Tibial nerve (tissue), 4 donors: Measurements from ENCODE around the gene NOC2L. TPM values are rescaled to one million over a fixed set of nuclear protein-coding genes. Genes with fewer than 3 reads are reported as not detected.
"Not testable (repeated sequence)": the region's sequence is repeated elsewhere in the genome, so short reads cannot be mapped to it uniquely, and the experiment has no call there.

Experiments used
- DNase-seq, 2 donors: peaks; one replicate each; pipeline ENCODE4 v3.0.0-alpha.2; 2019; ENCODE audit warnings: low spot score in 2 of 2
- H3K27ac ChIP-seq, 4 donors: fragments of 200-600 bp; sonication (generic) in 3 of 4; one replicate each; pipeline ENCODE4 v1.5.1; 2017 to 2019; ENCODE audit warnings: mild to moderate bottlenecking in 1 of 4
- H3K27me3 ChIP-seq, 2 donors: fragments of 200-600 bp; sonication (generic) in 1 of 2; one replicate each; pipeline versions ENCODE4 v1.5.1 to v1.6.0; 2017 to 2019
- H3K36me3 ChIP-seq, 3 donors: fragments of 200-600 bp; sonication (generic); one replicate each; pipeline ENCODE4 v1.5.1; 2018 to 2019
- H3K4me1 ChIP-seq, 4 donors: fragments of 200-600 bp; sonication (generic) in 3 of 4; one replicate each; pipeline ENCODE4 v1.5.1; 2017 to 2019
- H3K4me3 ChIP-seq, 4 donors: fragments of 200-600 bp; sonication (generic) in 3 of 4; one replicate each; pipeline ENCODE4 v1.5.1; 2017 to 2019; ENCODE audit warnings: mild to moderate bottlenecking in 1 of 4, moderate library complexity in 1 of 4
- H3K9me3 ChIP-seq, 4 donors: fragments of 200-600 bp; sonication (generic) in 3 of 4; one replicate each; pipeline ENCODE4 v1.5.1; 2017 to 2019
- EP300 ChIP-seq, 2 donors: sonication (generic); formaldehyde crosslinking; IDR thresholded peaks; one replicate each; pipeline ENCODE4 v1.6.1; 2017; ENCODE audit warnings: antibody characterized with exemption in 2 of 2, mild to moderate bottlenecking in 1 of 2
- POLR2A ChIP-seq, 2 donors: fragments of 450-650 bp; IDR thresholded peaks; one replicate each; pipeline ENCODE4 v1.6.1; 2017; ENCODE audit warnings: antibody characterized with exemption in 2 of 2, mild to moderate bottlenecking in 2 of 2, moderate library complexity in 2 of 2
- WGBS, 2 donors: methylation state at CpG; one replicate each; pipeline ENCODE4 v1.1.5; 2018; 5-methylcytosine and 5-hydroxymethylcytosine counted together
- total RNA-seq, 4 donors: library from RNA; depleted of rRNA; stranded (reverse); fragments of >200 nt; gene quantifications; one replicate each; pipeline ENCODE4 v1.1.0, GENCODE V29; 2016
- TF ChIP-seq, protein P1 (sequence below), 5 experiments: fragments of 200-600 bp in 3 of 5; fragments of 450-650 bp in 2 of 5; sonication (generic) in 3 of 5; IDR thresholded peaks; one replicate each; pipeline ENCODE4 v1.5.1; 2016 to 2019; ENCODE audit warnings: antibody characterized with exemption in 5 of 5, mild to moderate bottlenecking in 3 of 5, moderate library complexity in 2 of 5

Gene NOC2L
- total RNA-seq, 4 donors from 2014 or later = 28.2 to 54.0 (median 46.4) TPM

DNA sequence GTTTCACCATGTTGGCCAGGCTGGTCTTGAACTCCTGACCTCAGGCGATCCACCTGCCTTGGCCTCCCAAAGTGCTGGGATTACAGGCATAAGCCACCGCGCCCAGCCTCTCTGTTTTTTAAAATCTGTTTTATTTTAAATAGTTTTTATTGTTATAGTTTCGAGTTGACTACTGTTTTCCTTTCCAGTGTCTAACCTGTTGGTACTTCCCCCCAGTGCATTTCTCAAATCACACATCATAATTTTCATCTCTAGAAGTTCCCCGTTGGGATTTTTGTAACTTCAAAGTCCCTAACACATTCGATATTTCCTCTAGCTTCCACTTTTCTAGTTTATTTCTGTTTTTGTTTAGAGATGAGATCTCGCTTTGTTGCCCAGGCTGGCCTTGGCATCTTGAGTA, 33.3 kb upstream of the NOC2L start:
- TF ChIP-seq POLR2A (IDR thresholded peaks at IDR 0.05) (no peak), EP300 (IDR thresholded peaks at IDR 0.05) (no peak)
- TF ChIP-seq, protein P1, sequence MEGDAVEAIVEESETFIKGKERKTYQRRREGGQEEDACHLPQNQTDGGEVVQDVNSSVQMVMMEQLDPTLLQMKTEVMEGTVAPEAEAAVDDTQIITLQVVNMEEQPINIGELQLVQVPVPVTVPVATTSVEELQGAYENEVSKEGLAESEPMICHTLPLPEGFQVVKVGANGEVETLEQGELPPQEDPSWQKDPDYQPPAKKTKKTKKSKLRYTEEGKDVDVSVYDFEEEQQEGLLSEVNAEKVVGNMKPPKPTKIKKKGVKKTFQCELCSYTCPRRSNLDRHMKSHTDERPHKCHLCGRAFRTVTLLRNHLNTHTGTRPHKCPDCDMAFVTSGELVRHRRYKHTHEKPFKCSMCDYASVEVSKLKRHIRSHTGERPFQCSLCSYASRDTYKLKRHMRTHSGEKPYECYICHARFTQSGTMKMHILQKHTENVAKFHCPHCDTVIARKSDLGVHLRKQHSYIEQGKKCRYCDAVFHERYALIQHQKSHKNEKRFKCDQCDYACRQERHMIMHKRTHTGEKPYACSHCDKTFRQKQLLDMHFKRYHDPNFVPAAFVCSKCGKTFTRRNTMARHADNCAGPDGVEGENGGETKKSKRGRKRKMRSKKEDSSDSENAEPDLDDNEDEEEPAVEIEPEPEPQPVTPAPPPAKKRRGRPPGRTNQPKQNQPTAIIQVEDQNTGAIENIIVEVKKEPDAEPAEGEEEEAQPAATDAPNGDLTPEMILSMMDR (IDR thresholded peaks at IDR 0.05) = no peak
- Histone ChIP-seq H3K27me3 (peaks cover 0 to 7% of the 10 kb centered on the region in 2 donors), H3K9me3 (peaks cover 0 to 21% (median 0%) of the 10 kb centered on the region in 4 donors), H3K36me3 (no peaks in the 10 kb centered on the region), H3K27ac (no peak overlapping the region), H3K4me1 (peaks cover 0 to 4% (median 0%) of the 10 kb centered on the region in 4 donors), H3K4me3 (no peak overlapping the region)
- no peak for DNase-seq
- WGBS, 2 donors = 92 to 99% methylated on average over 7 of the region's 7 CpGs

DNA sequence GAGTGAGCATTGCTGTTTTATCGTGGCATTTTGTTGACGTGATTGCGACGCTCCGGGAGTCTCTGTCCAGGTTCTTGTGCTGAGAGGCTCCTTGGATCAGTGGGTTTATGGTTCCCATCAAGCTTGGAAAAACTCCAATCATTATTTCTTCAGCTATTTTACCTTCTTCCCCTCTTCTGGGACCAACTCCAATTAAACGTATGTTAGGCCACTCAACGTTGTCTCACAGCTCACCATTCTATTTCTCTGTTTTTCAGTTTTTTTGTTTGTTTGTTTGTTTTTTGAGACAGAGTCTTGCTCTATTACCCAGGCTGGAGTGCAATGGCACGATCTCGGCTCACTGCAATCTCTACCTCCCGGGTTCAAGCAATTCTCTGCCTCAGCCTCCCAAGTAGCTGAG, 32.8 kb upstream of the NOC2L start:
- WGBS, 2 donors = 95 to 96% methylated on average over 10 of the region's 10 CpGs
- H3K27me3 ChIP-seq = peaks cover 0 to 2% of the 10 kb centered on the region in 2 donors
- no peak for DNase-seq
- no peak overlapping the region for H3K4me3 ChIP-seq
- TF ChIP-seq POLR2A (IDR thresholded peaks at IDR 0.05) (no peak), EP300 (IDR thresholded peaks at IDR 0.05) (no peak)
- TF ChIP-seq, protein P1 (IDR thresholded peaks at IDR 0.05) = no peak
- H3K4me1 ChIP-seq = peaks cover 0 to 4% (median 0%) of the 10 kb centered on the region in 4 donors
- H3K27ac ChIP-seq = no peak overlapping the region
- peaks cover 0 to 21% (median 0%) of the 10 kb centered on the region in 4 donors for H3K9me3 ChIP-seq
- no peaks in the 10 kb centered on the region for H3K36me3 ChIP-seq

DNA sequence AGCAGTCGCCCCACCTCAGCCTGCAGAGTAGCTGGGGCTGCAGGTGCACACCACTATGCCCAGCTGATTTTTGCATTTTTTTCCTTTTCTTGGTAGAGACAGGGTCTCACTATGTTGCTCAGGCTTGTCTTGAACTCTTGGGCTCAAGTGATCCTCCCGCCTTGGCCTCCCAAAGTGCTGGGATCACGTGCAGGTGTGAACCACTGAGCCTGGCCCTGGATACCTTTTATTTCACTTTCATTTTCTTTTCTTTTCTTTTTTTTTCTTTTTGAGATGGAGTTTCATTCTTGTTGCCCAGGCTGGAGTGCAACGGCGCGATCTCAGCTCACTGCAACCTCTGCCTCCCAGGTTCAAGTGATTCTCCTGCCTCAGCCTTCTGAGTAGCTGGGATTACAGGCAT, 32.2 kb upstream of the NOC2L start:
- not testable (repeated sequence) for DNase-seq, H3K27me3 ChIP-seq, H3K36me3 ChIP-seq, H3K27ac ChIP-seq, H3K4me1 ChIP-seq, H3K4me3 ChIP-seq
- WGBS, 2 donors = 89 to 93% methylated on average over 6 of the region's 6 CpGs
- H3K9me3 ChIP-seq = peaks cover 0 to 21% (median 0%) of the 10 kb centered on the region in 4 donors

DNA sequence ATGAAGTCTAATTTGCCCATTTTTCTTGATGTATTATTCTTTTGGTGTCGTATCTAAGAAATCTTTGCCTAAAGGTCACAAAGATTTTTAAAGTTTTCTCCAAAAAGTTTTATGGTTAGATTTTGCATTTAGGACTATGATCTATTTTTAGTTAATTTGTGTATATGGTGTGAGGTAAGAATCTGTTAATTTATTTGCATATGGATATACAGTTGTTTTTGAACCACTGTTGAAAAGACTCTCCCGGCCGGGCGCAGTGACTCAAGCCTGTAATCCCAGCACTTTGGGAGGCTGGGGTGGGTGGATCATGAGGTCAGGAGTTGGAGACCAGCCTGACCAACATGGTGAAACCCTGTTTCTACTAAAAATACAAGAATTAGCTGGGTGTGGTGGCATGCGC, 29.0 kb upstream of the NOC2L start:
- not testable (repeated sequence) for H3K27ac ChIP-seq, H3K4me1 ChIP-seq, DNase-seq, H3K4me3 ChIP-seq, H3K36me3 ChIP-seq
- 82 to 85% methylated on average over 5 of the region's 5 CpGs for WGBS, 2 donors
- Histone ChIP-seq H3K27me3 (peaks cover 0 to 12% of the 10 kb centered on the region in 2 donors), H3K9me3 (peaks cover 0 to 20% (median 0%) of the 10 kb centered on the region in 4 donors)

DNA sequence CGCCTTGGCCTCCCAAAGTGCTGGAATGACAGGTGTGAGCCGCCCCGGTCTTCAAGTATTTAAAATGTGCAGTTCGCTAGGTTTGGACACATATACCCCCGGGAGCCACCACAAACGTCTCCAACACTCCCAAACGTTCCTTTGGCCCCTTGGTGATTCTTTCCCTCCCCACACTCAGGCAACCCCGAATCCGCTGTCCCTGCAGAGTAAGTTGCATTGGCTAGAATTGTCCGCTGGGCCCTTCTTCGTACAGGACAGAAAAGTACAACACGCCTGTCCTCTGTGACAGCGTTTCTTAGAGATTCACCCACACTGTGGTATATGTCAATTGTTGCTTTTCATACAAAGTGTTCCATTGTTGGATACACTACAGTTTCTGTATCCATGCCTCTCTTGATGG, 26.1 kb upstream of the NOC2L start:
- no peak for DNase-seq
- 69 to 78% methylated on average over 13 of the region's 13 CpGs for WGBS, 2 donors
- H3K27me3 ChIP-seq = peaks cover 0 to 22% of the 10 kb centered on the region in 2 donors
- H3K9me3 ChIP-seq = no peaks in the 10 kb centered on the region
- H3K4me1 ChIP-seq = peaks cover 0 to 7% (median 2%) of the 10 kb centered on the region in 4 donors
- no peak overlapping the region for H3K27ac ChIP-seq
- TF ChIP-seq POLR2A (IDR thresholded peaks at IDR 0.05) = no peak
- no peak for TF ChIP-seq EP300 (IDR thresholded peaks at IDR 0.05)
- TF ChIP-seq, protein P1 (IDR thresholded peaks at IDR 0.05) = no peak
- H3K36me3 ChIP-seq = no peaks in the 10 kb centered on the region
- no peak overlapping the region for H3K4me3 ChIP-seq

DNA sequence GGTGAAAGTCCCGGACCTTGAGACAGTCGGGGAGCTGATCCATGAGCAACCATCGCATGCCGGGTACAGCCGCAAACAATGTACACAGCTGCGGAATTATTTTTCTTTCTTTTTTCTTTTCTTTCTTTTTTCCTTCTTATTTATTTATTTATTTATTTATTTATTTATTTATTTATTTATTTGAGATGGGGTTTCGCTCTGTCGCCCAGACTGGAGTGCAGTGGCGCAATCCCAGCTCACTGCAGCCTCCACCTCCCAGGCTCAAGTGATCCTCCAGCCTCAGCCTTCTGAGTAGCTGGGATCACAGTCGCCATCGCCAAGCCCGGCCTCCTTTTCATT, 25.4 kb upstream of the NOC2L start:
- DNase-seq = no peak
- Histone ChIP-seq H3K27ac (no peak overlapping the region), H3K4me3 (no peak overlapping the region), H3K4me1 (peaks cover 0 to 7% (median 2%) of the 10 kb centered on the region in 4 donors), H3K9me3 (no peaks in the 10 kb centered on the region), H3K27me3 (peaks cover 0 to 22% of the 10 kb centered on the region in 2 donors), H3K36me3 (no peaks in the 10 kb centered on the region)
- 46 to 59% methylated on average over 12 of the region's 12 CpGs for WGBS, 2 donors
- TF ChIP-seq, protein P1 (IDR thresholded peaks at IDR 0.05) = peak in 1 of 5 experiments; percentile 4
- no peak for TF ChIP-seq EP300 (IDR thresholded peaks at IDR 0.05)
